NCI-H1105 (cell line): Measurements from ENCODE around the gene NT5C2.
"Not testable (repeated sequence)": the region's sequence is repeated elsewhere in the genome, so short reads cannot be mapped to it uniquely, and the experiment has no call there.

Experiments used
- DNase-seq: peaks from one replicate; lab custom pipeline; 2025; lab: John Stamatoyannopoulos, UW

NT5C2 gene

GRCh38 chr10:103193107-103193819, at the start of gene NT5C2:
Gene NT5C2, minus strand, starts transcription at chr10:103193272. Its CDS starts 18,314 bp downstream, at chr10:103174958.
- peak; percentile 38 for DNase-seq

GRCh38 chr10:103241262-103242011, 48.4 kb upstream of the NT5C2 start:
- no peak for DNase-seq

- DNase-seq, result no peak
Observed at GRCh38 chr10:103238506-103239252, 45.6 kb upstream of the NT5C2 start.

GRCh38 chr10:103235775-103236174, 42.7 kb upstream of the NT5C2 start:
- DNase-seq, result no peak

GRCh38 chr10:103232772-103233488, 39.9 kb upstream of the NT5C2 start:
- DNase-seq, result no peak

- DNase-seq, result no peak
Observed at GRCh38 chr10:103232131-103232673, 39.1 kb upstream of the NT5C2 start.

- DNase-seq, result no peak
Observed at GRCh38 chr10:103231047-103231551, 38.0 kb upstream of the NT5C2 start.

GRCh38 chr10:103227416-103227815, 34.3 kb upstream of the NT5C2 start:
- DNase-seq, result no peak

- DNase-seq, result no peak
Observed at GRCh38 chr10:103225939-103226338, 32.9 kb upstream of the NT5C2 start.

- DNase-seq, result not testable (repeated sequence)
Observed at GRCh38 chr10:103224721-103225120, 31.6 kb upstream of the NT5C2 start.

- no peak for DNase-seq
Observed at GRCh38 chr10:103224133-103224532, 31.1 kb upstream of the NT5C2 start.

GRCh38 chr10:103216362-103216761, 23.3 kb upstream of the NT5C2 start:
- DNase-seq, result not testable (repeated sequence)

GRCh38 chr10:103215601-103216000, 22.5 kb upstream of the NT5C2 start:
- no peak for DNase-seq

GRCh38 chr10:103210262-103210661, 17.2 kb upstream of the NT5C2 start:
- not testable (repeated sequence) for DNase-seq

GRCh38 chr10:103207643-103208042, 14.6 kb upstream of the NT5C2 start:
- not testable (repeated sequence) for DNase-seq

- DNase-seq, result no peak
Observed at GRCh38 chr10:103207141-103207540, 14.1 kb upstream of the NT5C2 start.

- DNase-seq, result not testable (repeated sequence)
Observed at GRCh38 chr10:103206715-103207114, 13.6 kb upstream of the NT5C2 start.

- DNase-seq, result not testable (repeated sequence)
Observed at GRCh38 chr10:103205401-103205800, 12.3 kb upstream of the NT5C2 start.

GRCh38 chr10:103204353-103205255, 11.5 kb upstream of the NT5C2 start:
- DNase-seq, result no peak

GRCh38 chr10:103203466-103203865, 10.4 kb upstream of the NT5C2 start:
- DNase-seq, result no peak
